HepG2 (cell line): ENCODE results near the gene TNFAIP8L2. TPM values are rescaled to one million over a fixed set of nuclear protein-coding genes. Genes with fewer than 3 reads are reported as not detected.
A peak's percentile ranks its signal among the peaks of the same experiment; 100 is the strongest.

ENCODE experiments used
- ATF1 ChIP-seq: IDR thresholded peaks from 2 replicates; pipeline ENCODE4 v1.6.1; 2016; ENCODE audit warnings: mild to moderate bottlenecking, control low read depth
- FOXO4 ChIP-seq: sonication (generic); formaldehyde crosslinking; conservative IDR thresholded peaks from 2 replicates; pipeline ENCODE4 v1.8.1; 2023; ENCODE audit warnings: missing genetic modification reagents
- KMT2B ChIP-seq: IDR thresholded peaks from 2 replicates; pipeline ENCODE4 v1.6.1; 2016; ENCODE audit warnings: missing genetic modification reagents, missing compliant biosample characterization
- MAFF ChIP-seq: IDR thresholded peaks from 2 replicates; pipeline ENCODE4 v1.6.1; 2011; ENCODE audit warnings: low read depth, low read length, improper control_type of control experiment
- MATR3 ChIP-seq: sonication (generic); formaldehyde crosslinking; IDR thresholded peaks from 2 replicates; pipeline ENCODE4 v1.4.0; 2020; ENCODE audit warnings: missing genetic modification reagents
- MAZ ChIP-seq, 2 experiments: sonication (generic) in 1 of 2; formaldehyde crosslinking in 1 of 2; IDR thresholded peaks; 2 replicates each; pipeline versions ENCODE4 v1.5.0 to v1.6.1; 2012 to 2020; ENCODE audit warnings: low read depth in 2 of 2, mild to moderate bottlenecking in 2 of 2, borderline replicate concordance in 1 of 2, improper control_type of control experiment in 1 of 2, low read length in 1 of 2, missing genetic modification reagents in 1 of 2, moderate library complexity in 1 of 2
- NR3C1 ChIP-seq: sonication (generic); formaldehyde crosslinking; IDR thresholded peaks from 2 replicates; pipeline ENCODE4 v1.4.0; 2020; ENCODE audit warnings: missing genetic modification reagents
- PHF21A ChIP-seq: sonication (generic); formaldehyde crosslinking; IDR thresholded peaks from 2 replicates; pipeline ENCODE4 v1.5.0; 2020; ENCODE audit warnings: mild to moderate bottlenecking, missing genetic modification reagents
- UBTF ChIP-seq: sonication (generic); formaldehyde crosslinking; IDR thresholded peaks from 2 replicates; pipeline ENCODE4 v1.4.0; 2020; ENCODE audit warnings: mild to moderate bottlenecking, missing genetic modification reagents
- ZBTB21 ChIP-seq: sonication (generic); formaldehyde crosslinking; IDR thresholded peaks from 2 replicates; pipeline ENCODE4 v1.4.0; 2020; ENCODE audit warnings: missing genetic modification reagents
- ZFP62 ChIP-seq: sonication (generic); formaldehyde crosslinking; IDR thresholded peaks from 2 replicates; pipeline ENCODE4 v1.4.0; 2020; ENCODE audit warnings: missing genetic modification reagents
- ZFX ChIP-seq: sonication (generic); formaldehyde crosslinking; IDR thresholded peaks from 2 replicates; pipeline ENCODE4 v1.4.0; 2020; ENCODE audit warnings: mild to moderate bottlenecking, low read depth, missing genetic modification reagents, moderate library complexity
- ZIK1 ChIP-seq: sonication (generic); formaldehyde crosslinking; IDR thresholded peaks from 2 replicates; pipeline ENCODE4 v1.5.0; 2020; ENCODE audit warnings: mild to moderate bottlenecking, low read depth, missing genetic modification reagents, borderline replicate concordance
- ZNF136 ChIP-seq: sonication (generic); formaldehyde crosslinking; IDR thresholded peaks from 2 replicates; pipeline ENCODE4 v1.8.1; 2022; ENCODE audit warnings: low read depth, mild to moderate bottlenecking, moderate library complexity, missing genetic modification reagents
- ZNF24 ChIP-seq: fragments of 450-650 bp; IDR thresholded peaks from 2 replicates; pipeline ENCODE4 v1.6.1; 2017; ENCODE audit warnings: antibody characterized with exemption, mild to moderate bottlenecking
- ZNF607 ChIP-seq: sonication (generic); formaldehyde crosslinking; IDR thresholded peaks from 2 replicates; pipeline ENCODE4 v1.5.1; 2020; ENCODE audit warnings: missing genetic modification reagents, mild to moderate bottlenecking, borderline replicate concordance
- ZNF850 ChIP-seq: sonication (generic); formaldehyde crosslinking; conservative IDR thresholded peaks from 2 replicates; pipeline ENCODE4 v1.9.0; 2021; ENCODE audit warnings: mild to moderate bottlenecking, missing genetic modification reagents
- polyA plus RNA-seq, 8 experiments: library from polyadenylated mRNA; depleted of rRNA in 3 of 8; stranded (reverse) in 7 of 8; unstranded in 1 of 8; fragments of >200 nt; fragmentation: Illumina TruSeq in 4 of 8; extraction: Trizol in 4 of 8; gene quantifications; 2 replicates each; pipeline versions ENCODE4 v1.2.1 to v1.2.3, GENCODE V29; 2011 to 2016; ENCODE audit warnings: low read depth in 4 of 8, missing spikeins in 1 of 8, mixed read lengths in 1 of 8; ENCODE audit not compliant: insufficient read depth in 1 of 8
- total RNA-seq, 5 experiments: library from RNA; depleted of rRNA; stranded (reverse); fragments of >200 nt; fragmentation: Illumina TruSeq; extraction: Trizol; gene quantifications; 2 replicates each; pipeline ENCODE4 v1.2.3, GENCODE V29; 2016; ENCODE audit warnings: low read depth in 1 of 5
- TF ChIP-seq, protein P1 (sequence below): sonication (generic); formaldehyde crosslinking; IDR thresholded peaks from 2 replicates; pipeline ENCODE4 v1.4.0; 2020; ENCODE audit warnings: missing genetic modification reagents
- TF ChIP-seq, protein P2 (sequence below): sonication (generic); formaldehyde crosslinking; IDR thresholded peaks from 2 replicates; pipeline ENCODE4 v1.4.0; 2020; ENCODE audit warnings: missing genetic modification reagents
- TF ChIP-seq, protein P3 (sequence below): sonication (generic); formaldehyde crosslinking; IDR thresholded peaks from 2 replicates; pipeline ENCODE4 v1.5.0; 2020; ENCODE audit warnings: missing genetic modification reagents

TNFAIP8L2 gene
- total and polyA plus RNA-seq, 2 of the 13 experiments (the other 11 are each of a cell fraction or from before 2014, with no cell fraction given) = not detected

- TF ChIP-seq UBTF (peak; percentile 43), FOXO4 (no peak), ZIK1 (CRISPR knock-in tag) (no peak), ATF1 (no peak), ZNF850 (CRISPR knock-in tag) (no peak), ZBTB21 (CRISPR knock-in tag) (no peak), PHF21A (no peak), ZNF607 (CRISPR knock-in tag) (peak; percentile 91; the same call in 1 of the 2 replicates), ZFX (CRISPR knock-in tag) (peak; percentile 77), KMT2B (CRISPR knock-in tag) (no peak), ZNF136 (no peak), MAZ (IDR thresholded peaks at IDR 0.05; ENCODE audit: borderline replicate concordance, low read depth, low read length) (peak; percentile 67; the same call in 1 of the 2 replicates), MAZ (CRISPR knock-in tag; IDR thresholded peaks at IDR 0.05; ENCODE audit: low read depth) (peak; percentile 69; the same call in 1 of the 2 replicates), MAFF (no peak), ZNF24 (no peak), NR3C1 (CRISPR knock-in tag) (no peak), MATR3 (CRISPR knock-in tag) (no peak), ZFP62 (no peak)
- TF ChIP-seq, protein P1, sequence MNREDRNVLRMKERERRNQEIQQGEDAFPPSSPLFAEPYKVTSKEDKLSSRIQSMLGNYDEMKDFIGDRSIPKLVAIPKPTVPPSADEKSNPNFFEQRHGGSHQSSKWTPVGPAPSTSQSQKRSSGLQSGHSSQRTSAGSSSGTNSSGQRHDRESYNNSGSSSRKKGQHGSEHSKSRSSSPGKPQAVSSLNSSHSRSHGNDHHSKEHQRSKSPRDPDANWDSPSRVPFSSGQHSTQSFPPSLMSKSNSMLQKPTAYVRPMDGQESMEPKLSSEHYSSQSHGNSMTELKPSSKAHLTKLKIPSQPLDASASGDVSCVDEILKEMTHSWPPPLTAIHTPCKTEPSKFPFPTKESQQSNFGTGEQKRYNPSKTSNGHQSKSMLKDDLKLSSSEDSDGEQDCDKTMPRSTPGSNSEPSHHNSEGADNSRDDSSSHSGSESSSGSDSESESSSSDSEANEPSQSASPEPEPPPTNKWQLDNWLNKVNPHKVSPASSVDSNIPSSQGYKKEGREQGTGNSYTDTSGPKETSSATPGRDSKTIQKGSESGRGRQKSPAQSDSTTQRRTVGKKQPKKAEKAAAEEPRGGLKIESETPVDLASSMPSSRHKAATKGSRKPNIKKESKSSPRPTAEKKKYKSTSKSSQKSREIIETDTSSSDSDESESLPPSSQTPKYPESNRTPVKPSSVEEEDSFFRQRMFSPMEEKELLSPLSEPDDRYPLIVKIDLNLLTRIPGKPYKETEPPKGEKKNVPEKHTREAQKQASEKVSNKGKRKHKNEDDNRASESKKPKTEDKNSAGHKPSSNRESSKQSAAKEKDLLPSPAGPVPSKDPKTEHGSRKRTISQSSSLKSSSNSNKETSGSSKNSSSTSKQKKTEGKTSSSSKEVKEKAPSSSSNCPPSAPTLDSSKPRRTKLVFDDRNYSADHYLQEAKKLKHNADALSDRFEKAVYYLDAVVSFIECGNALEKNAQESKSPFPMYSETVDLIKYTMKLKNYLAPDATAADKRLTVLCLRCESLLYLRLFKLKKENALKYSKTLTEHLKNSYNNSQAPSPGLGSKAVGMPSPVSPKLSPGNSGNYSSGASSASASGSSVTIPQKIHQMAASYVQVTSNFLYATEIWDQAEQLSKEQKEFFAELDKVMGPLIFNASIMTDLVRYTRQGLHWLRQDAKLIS (CRISPR knock-in tag) = no peak
- TF ChIP-seq, protein P2, sequence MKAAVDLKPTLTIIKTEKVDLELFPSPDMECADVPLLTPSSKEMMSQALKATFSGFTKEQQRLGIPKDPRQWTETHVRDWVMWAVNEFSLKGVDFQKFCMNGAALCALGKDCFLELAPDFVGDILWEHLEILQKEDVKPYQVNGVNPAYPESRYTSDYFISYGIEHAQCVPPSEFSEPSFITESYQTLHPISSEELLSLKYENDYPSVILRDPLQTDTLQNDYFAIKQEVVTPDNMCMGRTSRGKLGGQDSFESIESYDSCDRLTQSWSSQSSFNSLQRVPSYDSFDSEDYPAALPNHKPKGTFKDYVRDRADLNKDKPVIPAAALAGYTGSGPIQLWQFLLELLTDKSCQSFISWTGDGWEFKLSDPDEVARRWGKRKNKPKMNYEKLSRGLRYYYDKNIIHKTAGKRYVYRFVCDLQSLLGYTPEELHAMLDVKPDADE = no peak
- TF ChIP-seq, protein P3, sequence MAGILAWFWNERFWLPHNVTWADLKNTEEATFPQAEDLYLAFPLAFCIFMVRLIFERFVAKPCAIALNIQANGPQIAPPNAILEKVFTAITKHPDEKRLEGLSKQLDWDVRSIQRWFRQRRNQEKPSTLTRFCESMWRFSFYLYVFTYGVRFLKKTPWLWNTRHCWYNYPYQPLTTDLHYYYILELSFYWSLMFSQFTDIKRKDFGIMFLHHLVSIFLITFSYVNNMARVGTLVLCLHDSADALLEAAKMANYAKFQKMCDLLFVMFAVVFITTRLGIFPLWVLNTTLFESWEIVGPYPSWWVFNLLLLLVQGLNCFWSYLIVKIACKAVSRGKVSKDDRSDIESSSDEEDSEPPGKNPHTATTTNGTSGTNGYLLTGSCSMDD = no peak
Observed at GRCh38 chr1:151146412-151147131, 9.9 kb upstream of the TNFAIP8L2 start, which contains the start of gene SEMA6C (continued).
